Bone marrow (tissue), 2 donors: ENCODE results near the gene MDFI.

Source experiments
- DNase-seq, 2 donors: peaks; one replicate each; lab custom pipeline; 2025; lab: John Stamatoyannopoulos, UW

Gene MDFI

GRCh38 chr6:41638002-41638934 is at the start of gene MDFI:
MDFI (plus strand) TSS chr6:41638468; CDS start chr6:41638750, 282 bp downstream.
- no peak for DNase-seq

- DNase-seq: no peak
These were observed 49.0 kb upstream of the MDFI start for GRCh38 chr6:41589223-41589622.

GRCh38 chr6:41589636-41590622 is 48.3 kb upstream of the MDFI start:
- DNase-seq: no peak

DNA sequence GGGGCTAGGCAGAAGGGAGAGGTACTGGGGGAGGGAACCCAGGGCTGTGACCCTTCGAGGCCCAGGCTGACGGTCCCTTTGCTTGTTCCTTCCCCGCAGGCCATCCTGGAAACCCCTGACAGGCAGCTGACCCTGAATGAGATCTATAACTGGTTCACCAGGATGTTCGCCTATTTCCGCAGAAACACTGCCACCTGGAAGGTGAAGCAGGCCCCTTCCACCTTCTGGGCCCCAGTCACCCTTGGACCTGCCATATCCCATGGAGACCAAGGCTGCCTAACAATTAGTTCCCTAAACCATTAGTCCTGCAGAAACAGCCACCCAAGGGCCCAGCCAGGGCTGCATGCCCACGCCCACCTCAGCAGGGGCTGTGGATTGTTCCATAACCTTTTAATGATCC is 47.1 kb upstream of the MDFI start:
- DNase-seq: no peak

DNA sequence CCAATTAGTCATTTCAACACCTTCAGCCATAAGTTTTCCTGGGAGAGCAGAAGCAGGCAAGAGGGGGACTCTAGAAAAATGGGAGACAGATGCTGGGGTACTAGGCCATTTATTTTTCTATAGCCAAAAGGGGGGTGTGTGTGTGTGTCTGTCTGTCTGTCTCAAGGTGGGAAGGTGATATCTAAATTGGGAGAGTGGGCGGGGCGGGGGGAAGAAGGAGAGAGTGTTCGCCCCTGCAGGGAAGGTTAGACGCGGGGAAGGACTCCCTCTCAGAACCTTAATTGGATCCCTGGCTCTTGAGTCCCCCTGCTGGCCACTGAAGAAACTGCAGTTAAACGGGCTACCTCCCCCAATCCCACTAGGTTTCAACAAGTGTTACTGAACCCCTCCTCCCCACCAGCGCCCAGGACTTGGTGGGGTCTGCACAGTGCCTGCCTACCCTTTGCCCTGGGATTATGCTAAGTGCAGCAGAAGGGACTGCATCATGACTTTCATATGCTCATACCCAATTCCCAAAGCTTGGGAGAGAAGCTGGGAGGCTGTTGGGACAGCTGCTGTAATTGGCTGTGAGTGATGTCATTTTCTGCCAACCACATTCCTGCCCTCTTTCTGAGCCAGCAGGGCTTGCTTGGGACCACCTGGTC is 46.3 kb upstream of the MDFI start:
- peak; percentile 49 to 67 for DNase-seq

GRCh38 chr6:41593406-41593805 is 44.9 kb upstream of the MDFI start:
- no peak for DNase-seq

DNA sequence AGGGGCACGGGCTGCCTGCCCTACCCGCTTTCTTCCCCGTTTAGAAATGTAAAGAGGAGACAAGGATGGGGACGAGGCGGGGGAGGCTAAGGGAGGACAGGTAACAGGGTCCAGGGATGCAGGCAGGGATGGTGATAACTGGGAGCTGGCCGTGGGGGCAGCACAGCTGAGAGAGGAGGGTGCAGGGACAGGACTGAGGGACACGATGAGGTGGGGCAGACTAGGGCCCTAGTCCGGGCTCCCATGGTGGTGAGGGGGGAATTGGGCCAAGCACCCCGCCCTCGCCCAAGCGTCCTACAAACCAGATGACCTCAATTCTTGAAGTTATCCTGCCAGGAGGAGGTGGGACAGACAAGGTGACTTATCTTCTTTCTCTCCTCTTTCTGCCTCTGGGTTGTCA is 44.4 kb upstream of the MDFI start:
- DNase-seq: no peak

DNA sequence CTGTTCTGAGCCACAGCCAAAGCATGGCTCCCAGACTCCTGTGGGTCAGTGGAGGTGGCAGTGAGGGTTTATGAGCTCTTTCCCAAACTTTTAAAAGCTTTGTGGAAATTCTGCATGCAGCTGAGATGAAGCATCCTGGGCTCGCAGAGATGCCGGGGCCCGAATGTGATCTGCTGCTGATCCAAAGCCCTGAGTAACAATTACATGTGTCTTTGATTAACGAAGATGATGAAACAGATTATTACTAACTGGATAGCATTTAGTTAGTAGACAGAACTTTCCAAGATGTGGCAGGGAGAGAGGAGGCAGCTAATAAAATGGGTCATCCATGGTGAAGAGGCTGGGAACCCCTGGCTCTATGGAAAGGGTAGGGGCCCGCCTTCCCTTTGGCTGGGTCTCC is 43.9 kb upstream of the MDFI start:
- DNase-seq: no peak

DNA sequence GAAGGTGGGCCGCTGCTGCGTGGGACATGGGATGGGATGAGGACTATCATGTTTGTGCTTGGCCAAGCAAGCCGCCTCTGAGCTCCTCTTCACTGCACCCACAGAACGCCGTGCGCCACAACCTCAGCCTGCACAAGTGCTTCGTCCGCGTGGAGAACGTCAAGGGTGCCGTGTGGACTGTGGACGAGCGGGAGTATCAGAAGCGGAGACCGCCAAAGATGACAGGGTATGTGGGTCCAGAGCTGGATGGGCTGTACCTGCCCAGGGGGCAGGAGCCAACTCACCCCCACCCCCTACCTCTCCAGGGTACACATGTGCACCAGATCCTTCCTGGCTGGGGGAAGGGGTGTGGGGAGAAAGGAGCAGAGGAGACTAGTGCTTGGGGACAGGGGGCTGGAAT is 43.5 kb upstream of the MDFI start:
- no peak for DNase-seq

GRCh38 chr6:41595166-41595565 is 43.1 kb upstream of the MDFI start:
- DNase-seq: no peak

DNA sequence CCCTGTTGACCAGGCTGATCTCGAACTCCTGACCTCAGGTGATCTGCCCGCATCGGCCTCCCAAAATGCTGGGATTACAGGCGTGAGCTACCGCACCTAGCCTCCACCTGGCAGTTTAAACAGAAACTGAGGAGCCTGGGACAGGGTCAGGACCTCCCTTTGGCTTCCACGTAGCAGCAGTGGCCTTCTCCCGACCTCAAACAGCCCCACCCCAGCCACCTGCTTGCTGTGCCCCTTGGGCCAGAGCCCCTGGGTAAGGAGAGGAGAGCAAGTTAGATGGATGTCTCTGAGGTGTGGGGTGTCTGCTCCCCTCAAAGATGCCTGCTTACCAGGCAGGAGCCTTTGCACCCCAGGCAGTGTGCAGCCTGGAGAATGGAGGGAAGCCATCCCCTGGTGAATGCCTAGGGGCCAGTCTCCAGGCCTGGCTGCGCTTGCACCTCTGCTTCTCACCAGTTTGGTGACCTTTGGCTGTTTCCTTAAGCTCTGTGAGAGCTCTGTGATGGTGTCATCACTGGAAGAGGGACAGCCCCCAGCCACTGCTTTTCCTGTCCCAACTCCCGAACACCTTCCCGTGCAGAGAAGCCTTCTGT is 42.1 kb upstream of the MDFI start:
- DNase-seq: no peak

DNA sequence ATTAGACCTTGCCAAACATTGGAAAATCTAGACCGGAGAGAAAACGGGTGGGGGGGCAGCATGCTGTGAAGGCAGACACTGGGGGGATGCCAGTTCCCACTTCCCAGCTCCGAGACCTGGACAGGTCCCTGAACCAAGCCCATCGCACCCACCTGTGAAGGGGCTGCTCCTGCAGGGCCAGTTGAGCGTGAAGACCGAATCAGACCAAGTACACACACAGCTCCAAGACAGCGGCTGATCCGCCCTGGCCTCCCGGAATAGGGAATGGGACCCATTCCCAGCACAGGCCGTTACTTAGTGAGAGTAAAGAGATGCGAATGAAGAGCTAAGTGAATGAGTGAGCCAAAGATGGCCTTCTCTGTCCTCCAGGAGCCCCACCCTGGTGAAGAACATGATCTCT is 41.5 kb upstream of the MDFI start:
- no peak for DNase-seq

- no peak for DNase-seq
These were observed 40.8 kb upstream of the MDFI start for GRCh38 chr6:41597246-41598000.

GRCh38 chr6:41598670-41599014 is 39.6 kb upstream of the MDFI start:
- DNase-seq: no peak

DNA sequence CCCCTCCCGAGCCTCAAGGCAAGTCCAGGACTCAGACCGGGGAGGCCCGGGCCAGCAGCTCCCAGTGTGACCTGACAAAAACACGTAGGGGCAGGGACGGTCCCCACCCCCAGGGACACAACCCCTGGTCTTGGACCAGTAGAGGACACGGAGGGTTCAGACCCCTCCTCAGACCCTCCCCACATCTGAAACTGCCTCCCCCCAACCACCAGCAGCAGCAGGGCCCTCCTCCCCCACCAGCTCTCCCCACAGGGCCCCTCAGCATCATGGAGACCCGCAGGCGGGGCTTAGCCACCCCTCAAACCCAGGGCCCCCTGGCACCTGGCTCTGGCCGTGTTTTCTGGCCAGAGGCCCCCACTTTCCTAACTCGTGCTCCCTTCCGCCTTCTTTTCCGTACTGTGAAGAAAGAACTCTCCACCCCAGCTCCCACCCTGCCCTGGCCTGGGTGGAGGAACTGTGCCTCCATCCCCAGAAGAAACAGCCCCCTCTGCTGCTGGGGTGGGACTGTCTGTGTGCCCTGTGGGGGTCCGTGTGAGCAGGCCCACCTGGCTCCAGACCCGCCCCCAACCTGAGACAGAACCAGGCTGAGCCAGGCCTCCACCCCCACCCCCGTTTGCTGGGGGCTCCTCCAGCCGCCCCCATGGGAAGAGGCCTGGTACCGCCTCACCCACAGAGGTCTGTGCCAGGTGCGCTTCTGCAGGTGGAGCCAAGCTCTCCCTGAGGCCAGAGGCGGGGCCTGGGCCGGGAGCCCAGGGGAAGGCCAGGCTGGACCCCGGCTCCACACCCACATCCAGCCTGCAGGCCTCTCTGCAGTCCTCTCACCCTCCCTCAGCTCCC is 39.0 kb upstream of the MDFI start:
- no peak for DNase-seq

DNA sequence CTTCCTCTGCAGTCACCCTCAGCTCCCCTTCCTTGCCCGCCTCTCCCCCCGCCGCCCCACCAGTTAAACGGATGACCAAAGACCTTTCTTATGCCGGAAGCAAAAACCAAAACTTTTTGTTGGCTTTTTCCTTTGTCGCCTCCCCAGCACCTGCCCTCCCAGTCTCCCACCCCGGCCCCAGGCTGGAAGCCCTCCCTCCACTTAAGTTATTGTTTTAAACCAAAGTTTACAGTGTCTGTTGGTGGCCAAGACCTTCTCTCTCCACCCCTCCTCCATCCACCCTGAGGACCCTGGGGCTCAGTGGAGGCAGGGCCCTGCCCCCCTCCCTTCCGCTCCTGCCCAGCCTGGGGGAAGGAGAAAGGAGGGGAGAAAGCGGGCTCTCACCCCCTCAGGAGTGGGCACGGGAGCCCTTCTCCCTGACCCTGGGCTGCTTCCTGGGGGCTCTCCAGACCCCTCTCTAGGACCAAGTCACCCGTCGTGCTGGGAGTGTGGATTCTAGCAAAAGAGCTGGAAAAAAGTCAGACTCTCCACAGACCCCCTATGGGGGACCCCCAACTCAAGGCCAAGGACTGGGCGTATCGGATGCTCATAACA is 38.3 kb upstream of the MDFI start:
- DNase-seq: no peak

- DNase-seq: no peak
These were observed 37.6 kb upstream of the MDFI start for GRCh38 chr6:41600499-41601247.

GRCh38 chr6:41601248-41601549 is 37.1 kb upstream of the MDFI start:
- no peak for DNase-seq

DNA sequence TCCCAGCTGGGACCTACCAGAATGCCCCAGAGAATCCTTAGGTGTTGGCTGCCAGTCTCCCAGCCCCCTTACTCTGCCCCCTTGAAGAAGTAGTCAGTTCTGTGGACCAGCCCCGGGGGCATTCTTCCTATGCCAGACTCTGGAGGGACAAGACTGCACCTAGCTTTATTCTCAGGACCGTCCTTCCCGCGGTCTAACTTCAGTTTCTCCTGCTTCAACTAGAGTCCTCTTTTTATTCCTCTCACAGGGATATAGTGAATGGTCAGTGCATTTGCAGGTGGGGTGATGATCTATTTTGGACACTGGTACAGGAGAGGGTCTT is 35.9 kb upstream of the MDFI start:
- no peak for DNase-seq
